ENCODE measurements around the gene DTX1. TPM values are rescaled to one million over a fixed set of nuclear protein-coding genes. Genes with fewer than 3 reads are reported as not detected.

The DTX1 gene
- total RNA-seq, 1 experiment from 2014 or later, result 0.44 TPM

DNA sequence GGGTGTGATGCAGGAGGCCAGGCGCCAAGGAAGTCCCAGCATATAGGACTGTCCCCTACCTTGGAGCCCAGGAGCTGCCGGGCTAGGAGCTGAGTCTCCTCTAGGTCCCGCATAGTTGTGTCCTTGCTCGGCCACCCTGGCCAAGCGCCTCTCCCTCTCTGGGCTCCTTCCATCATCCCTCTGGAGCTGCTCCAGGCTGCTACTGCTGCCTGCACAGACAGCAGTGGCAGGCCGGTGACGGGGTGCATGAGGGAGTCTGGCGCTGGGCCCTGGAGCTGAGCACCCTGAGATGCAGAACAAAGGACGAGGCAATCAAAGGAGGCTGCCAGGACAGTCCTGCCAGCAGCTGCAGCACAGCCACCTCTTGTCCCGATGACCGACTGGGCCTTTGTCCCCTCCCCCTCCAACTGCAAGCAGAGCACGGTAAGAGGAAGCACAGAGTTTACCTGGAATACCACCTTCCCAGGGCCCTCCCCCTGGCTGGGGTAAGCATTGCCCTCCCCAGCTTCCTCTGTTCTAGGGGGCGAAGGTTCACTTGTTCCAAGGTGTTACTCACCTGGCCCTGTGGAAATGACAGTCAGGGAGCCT lies 10.4 kb downstream of the DTX1 start:
- POLR2A ChIA-PET, result no interaction called here
- intact Hi-C loops (cut with micrococcal nuclease; ENCODE audit: unreplicated experiment) (no loop called here), in situ Hi-C loops (cut with HindIII; ENCODE audit: low pct_unique_long_range_greater_than_20kb, low sequenced_read_pairs) (loop anchor here (25.0 kb wide), 1 partner anchor 95 kb away; no protein-coding TSS in a partner anchor)

DNA sequence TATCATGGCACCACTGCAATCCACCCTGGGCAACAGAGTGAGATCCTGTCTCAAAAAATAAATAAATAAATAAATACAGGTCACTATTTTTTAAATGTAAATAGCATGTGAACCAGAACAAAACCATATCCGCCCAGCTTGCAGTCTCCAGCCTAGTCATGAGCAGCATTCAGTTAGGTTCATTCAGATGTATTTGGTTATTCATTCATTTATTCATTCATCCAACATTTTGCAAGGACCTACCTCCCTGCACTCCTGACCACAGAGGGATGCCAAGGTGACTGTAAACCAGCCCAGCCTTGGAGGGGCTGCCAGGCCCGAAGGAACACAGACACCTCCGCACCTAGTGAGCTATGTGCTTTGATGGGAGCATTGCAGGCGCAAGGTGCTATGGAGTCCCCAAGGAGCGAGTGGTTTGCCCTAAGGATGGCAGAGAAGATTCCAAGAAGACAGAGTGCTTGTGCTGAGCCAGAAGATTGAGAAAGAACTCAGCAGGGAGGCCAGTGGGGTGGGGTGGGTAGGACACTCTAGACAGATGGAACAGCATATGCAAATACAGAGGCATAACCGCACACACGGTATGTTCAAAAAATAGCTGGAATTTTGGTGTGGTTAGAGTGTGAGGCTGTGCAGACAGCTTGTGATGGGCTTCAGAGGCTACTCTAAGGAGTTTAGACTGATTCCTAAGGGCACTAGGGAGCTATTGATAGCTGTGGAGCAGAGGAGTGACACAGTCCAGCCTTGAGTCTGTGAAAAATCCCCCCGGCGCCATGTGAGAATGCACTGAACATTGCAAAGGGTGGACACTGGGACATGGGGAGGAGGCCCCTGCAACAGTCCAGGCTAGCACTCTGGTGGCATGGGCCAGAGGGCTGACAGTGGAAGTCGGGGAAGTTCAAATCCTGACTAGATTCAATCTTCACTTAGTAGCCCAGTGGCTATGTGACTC lies 11.7 kb downstream of the DTX1 start:
- CTCF ChIA-PET, result no interaction called here

More for the DNA sequence above, 10.4 kb downstream of the DTX1 start:
- peaks cover 2% of the 10 kb centered on the region; the same call in 1 of the 2 replicates for H3K4me1 ChIP-seq (ENCODE audit: control insufficient read depth, insufficient read depth, low read length)
- H3K27ac ChIP-seq (ENCODE audit: low read length), result no peak overlapping the region
- CTCF ChIA-PET, result no interaction called here
- no peak for DNase-seq (ENCODE audit: low read depth, low spot score)
- no peak overlapping the region for H3K4me3 ChIP-seq (ENCODE audit: low read depth in 2 of 2, low read length in 2 of 2)
- H3K27me3 ChIP-seq (ENCODE audit: control insufficient read depth, insufficient read depth, low read length), result no peaks in the 10 kb centered on the region; the same call in 1 of the 2 replicates
- no TSS peak for BruUV-seq (replicated peaks)
- no peak for TF ChIP-seq POLR2AphosphoS5 (IDR thresholded peaks at IDR 0.05; ENCODE audit: low read depth, low read length)
- TF ChIP-seq, protein P1, sequence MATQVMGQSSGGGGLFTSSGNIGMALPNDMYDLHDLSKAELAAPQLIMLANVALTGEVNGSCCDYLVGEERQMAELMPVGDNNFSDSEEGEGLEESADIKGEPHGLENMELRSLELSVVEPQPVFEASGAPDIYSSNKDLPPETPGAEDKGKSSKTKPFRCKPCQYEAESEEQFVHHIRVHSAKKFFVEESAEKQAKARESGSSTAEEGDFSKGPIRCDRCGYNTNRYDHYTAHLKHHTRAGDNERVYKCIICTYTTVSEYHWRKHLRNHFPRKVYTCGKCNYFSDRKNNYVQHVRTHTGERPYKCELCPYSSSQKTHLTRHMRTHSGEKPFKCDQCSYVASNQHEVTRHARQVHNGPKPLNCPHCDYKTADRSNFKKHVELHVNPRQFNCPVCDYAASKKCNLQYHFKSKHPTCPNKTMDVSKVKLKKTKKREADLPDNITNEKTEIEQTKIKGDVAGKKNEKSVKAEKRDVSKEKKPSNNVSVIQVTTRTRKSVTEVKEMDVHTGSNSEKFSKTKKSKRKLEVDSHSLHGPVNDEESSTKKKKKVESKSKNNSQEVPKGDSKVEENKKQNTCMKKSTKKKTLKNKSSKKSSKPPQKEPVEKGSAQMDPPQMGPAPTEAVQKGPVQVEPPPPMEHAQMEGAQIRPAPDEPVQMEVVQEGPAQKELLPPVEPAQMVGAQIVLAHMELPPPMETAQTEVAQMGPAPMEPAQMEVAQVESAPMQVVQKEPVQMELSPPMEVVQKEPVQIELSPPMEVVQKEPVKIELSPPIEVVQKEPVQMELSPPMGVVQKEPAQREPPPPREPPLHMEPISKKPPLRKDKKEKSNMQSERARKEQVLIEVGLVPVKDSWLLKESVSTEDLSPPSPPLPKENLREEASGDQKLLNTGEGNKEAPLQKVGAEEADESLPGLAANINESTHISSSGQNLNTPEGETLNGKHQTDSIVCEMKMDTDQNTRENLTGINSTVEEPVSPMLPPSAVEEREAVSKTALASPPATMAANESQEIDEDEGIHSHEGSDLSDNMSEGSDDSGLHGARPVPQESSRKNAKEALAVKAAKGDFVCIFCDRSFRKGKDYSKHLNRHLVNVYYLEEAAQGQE (IDR thresholded peaks at IDR 0.05; ENCODE audit: insufficient read depth in 1 of 2, low read depth in 2 of 2, low read length in 1 of 2), result no peak
- no peak for TF ChIP-seq TCF7L2 (IDR thresholded peaks at IDR 0.05; ENCODE audit: low read depth, low read length)
- TF ChIP-seq SIN3A (IDR thresholded peaks at IDR 0.05; ENCODE audit: borderline replicate concordance, insufficient read depth, low read depth, low read length), result no peak
- TF ChIP-seq, protein P2, sequence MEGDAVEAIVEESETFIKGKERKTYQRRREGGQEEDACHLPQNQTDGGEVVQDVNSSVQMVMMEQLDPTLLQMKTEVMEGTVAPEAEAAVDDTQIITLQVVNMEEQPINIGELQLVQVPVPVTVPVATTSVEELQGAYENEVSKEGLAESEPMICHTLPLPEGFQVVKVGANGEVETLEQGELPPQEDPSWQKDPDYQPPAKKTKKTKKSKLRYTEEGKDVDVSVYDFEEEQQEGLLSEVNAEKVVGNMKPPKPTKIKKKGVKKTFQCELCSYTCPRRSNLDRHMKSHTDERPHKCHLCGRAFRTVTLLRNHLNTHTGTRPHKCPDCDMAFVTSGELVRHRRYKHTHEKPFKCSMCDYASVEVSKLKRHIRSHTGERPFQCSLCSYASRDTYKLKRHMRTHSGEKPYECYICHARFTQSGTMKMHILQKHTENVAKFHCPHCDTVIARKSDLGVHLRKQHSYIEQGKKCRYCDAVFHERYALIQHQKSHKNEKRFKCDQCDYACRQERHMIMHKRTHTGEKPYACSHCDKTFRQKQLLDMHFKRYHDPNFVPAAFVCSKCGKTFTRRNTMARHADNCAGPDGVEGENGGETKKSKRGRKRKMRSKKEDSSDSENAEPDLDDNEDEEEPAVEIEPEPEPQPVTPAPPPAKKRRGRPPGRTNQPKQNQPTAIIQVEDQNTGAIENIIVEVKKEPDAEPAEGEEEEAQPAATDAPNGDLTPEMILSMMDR (IDR thresholded peaks at IDR 0.05), result no peak
- no peak for ATAC-seq
- H3K36me3 ChIP-seq (ENCODE audit: control insufficient read depth, insufficient read depth, low read length), result no peaks in the 10 kb centered on the region
- no peaks in the 10 kb centered on the region for H3K9me3 ChIP-seq (ENCODE audit: control insufficient read depth, insufficient read depth, low read depth, low read length)

More for the DNA sequence above, 11.7 kb downstream of the DTX1 start:
- peaks cover 4% of the 10 kb centered on the region; the same call in 1 of the 2 replicates for H3K4me1 ChIP-seq (ENCODE audit: control insufficient read depth, insufficient read depth, low read length)
- H3K27me3 ChIP-seq (ENCODE audit: control insufficient read depth, insufficient read depth, low read length), result no peaks in the 10 kb centered on the region; the same call in 1 of the 2 replicates
- no TSS peak for BruUV-seq (replicated peaks)
- ATAC-seq (no peak), DNase-seq (ENCODE audit: low read depth, low spot score) (no peak)
- no peak overlapping the region for H3K4me3 ChIP-seq (ENCODE audit: low read depth in 2 of 2, low read length in 2 of 2)
- TF ChIP-seq TCF7L2 (IDR thresholded peaks at IDR 0.05; ENCODE audit: low read depth, low read length) (no peak), SIN3A (IDR thresholded peaks at IDR 0.05; ENCODE audit: borderline replicate concordance, insufficient read depth, low read depth, low read length) (no peak)
- TF ChIP-seq, protein P1 (IDR thresholded peaks at IDR 0.05; ENCODE audit: insufficient read depth in 1 of 2, low read depth in 2 of 2, low read length in 1 of 2), result no peak
- TF ChIP-seq, protein P2 (IDR thresholded peaks at IDR 0.05), result no peak
- H3K36me3 ChIP-seq (ENCODE audit: control insufficient read depth, insufficient read depth, low read length), result no peaks in the 10 kb centered on the region
- in situ Hi-C loops (cut with HindIII; ENCODE audit: low pct_unique_long_range_greater_than_20kb, low sequenced_read_pairs) (loop anchor here (25.0 kb wide), 1 partner anchor 94 kb away; no protein-coding TSS in a partner anchor), intact Hi-C loops (cut with micrococcal nuclease; ENCODE audit: unreplicated experiment) (no loop called here)
- POLR2A ChIA-PET, result no interaction called here
- H3K27ac ChIP-seq (ENCODE audit: low read length), result no peak overlapping the region
- H3K9me3 ChIP-seq (ENCODE audit: control insufficient read depth, insufficient read depth, low read depth, low read length), result no peaks in the 10 kb centered on the region
